B cell (primary cell): ENCODE results near the gene KIF13A.

Source experiments
- EZH2 ChIP-seq: IDR thresholded peaks from 2 replicates; pipeline ENCODE4 v1.6.1; 2012; ENCODE audit warnings: borderline replicate concordance, low read depth, mild to moderate bottlenecking, moderate library complexity, low read length; ENCODE audit not compliant: insufficient read depth, poor library complexity, severe bottlenecking
- TF ChIP-seq, protein P1 (sequence below): fragments of 200-600 bp; IDR thresholded peaks from one replicate; pipeline ENCODE4 v1.8.0; 2022; ENCODE audit warnings: antibody characterized with exemption, mild to moderate bottlenecking

DNA sequence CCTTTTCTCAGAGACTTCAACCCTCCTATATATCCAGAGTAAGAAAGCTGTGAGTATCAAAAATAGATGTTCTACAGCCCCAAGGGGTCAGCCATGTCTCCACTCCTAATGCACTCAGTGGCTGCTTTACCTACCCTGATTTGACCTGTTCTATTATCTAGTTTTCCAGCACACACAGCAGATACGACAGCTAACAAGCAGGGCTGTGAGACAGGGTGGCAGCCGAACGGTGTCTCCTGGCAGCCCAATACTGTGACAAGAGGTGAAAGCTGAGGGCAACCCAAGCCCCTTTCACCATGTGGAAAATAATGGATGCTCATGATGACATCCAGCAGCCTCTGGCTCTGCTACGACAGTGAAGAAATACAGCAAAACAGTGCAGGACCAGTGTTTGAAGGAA lies 67.9 kb downstream of the KIF13A start:
- TF ChIP-seq, protein P1, sequence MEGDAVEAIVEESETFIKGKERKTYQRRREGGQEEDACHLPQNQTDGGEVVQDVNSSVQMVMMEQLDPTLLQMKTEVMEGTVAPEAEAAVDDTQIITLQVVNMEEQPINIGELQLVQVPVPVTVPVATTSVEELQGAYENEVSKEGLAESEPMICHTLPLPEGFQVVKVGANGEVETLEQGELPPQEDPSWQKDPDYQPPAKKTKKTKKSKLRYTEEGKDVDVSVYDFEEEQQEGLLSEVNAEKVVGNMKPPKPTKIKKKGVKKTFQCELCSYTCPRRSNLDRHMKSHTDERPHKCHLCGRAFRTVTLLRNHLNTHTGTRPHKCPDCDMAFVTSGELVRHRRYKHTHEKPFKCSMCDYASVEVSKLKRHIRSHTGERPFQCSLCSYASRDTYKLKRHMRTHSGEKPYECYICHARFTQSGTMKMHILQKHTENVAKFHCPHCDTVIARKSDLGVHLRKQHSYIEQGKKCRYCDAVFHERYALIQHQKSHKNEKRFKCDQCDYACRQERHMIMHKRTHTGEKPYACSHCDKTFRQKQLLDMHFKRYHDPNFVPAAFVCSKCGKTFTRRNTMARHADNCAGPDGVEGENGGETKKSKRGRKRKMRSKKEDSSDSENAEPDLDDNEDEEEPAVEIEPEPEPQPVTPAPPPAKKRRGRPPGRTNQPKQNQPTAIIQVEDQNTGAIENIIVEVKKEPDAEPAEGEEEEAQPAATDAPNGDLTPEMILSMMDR: no peak
- TF ChIP-seq EZH2: no peak
